ENCODE data around the gene RFLNA.

- TF ChIP-seq, protein P1, sequence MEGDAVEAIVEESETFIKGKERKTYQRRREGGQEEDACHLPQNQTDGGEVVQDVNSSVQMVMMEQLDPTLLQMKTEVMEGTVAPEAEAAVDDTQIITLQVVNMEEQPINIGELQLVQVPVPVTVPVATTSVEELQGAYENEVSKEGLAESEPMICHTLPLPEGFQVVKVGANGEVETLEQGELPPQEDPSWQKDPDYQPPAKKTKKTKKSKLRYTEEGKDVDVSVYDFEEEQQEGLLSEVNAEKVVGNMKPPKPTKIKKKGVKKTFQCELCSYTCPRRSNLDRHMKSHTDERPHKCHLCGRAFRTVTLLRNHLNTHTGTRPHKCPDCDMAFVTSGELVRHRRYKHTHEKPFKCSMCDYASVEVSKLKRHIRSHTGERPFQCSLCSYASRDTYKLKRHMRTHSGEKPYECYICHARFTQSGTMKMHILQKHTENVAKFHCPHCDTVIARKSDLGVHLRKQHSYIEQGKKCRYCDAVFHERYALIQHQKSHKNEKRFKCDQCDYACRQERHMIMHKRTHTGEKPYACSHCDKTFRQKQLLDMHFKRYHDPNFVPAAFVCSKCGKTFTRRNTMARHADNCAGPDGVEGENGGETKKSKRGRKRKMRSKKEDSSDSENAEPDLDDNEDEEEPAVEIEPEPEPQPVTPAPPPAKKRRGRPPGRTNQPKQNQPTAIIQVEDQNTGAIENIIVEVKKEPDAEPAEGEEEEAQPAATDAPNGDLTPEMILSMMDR (IDR thresholded peaks at IDR 0.05; ENCODE audit: low read length), result no peak
- no peak for TF ChIP-seq EZH2 (IDR thresholded peaks at IDR 0.05; ENCODE audit: borderline replicate concordance, low read length)
Observed at GRCh38 chr12:124283326-124283725, 11.6 kb upstream of the RFLNA start.
